GM19438 (cell line): ENCODE data around the gene DNAJC15.

Experiments
- ATAC-seq: cut with Tn5 transposase; IDR thresholded peaks from one replicate; pipeline ENCODE4 v1.9.1; 2021; ENCODE audit warnings: low read depth; ENCODE audit not compliant: unreplicated experiment

DNAJC15 gene

DNA sequence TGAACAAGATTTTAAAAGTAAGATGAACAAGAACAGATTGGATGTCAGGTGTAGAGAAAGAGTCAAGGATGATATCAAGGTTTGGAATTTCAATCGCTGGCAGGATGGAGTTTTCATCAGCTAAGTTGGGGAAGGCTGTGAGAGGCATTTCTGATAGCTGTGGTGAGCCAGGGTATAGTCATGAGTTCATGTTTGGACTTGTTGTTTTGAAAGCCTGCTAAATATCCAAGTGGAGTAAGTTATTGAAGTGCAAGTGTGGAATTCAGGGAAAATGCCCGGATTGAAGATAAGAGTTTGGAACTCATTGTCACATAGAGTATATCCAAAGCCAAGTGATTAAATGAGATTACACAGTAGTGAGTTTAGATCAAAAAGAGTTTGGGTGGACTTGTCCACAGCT, 20.4 kb upstream of the DNAJC15 start:
- no peak for ATAC-seq

DNA sequence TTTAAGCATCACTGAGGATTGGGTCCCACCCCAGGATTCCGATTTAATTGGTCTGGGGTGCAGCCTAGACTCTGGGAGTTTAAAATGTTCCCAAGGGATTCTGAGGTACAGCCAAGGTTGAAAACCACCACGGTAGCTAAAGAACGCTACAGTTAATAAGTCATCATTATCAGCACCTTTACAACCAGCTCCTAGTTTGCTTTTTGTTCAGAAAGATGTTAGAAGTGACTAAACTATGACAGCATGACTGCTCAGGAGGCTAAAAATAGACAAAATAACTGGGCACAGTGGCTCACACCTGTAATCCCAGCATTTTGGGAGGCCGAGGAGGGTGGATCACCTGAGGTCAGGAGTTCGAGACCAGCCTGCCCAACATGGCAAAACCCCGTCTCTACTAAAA, 19.7 kb upstream of the DNAJC15 start:
- no peak for ATAC-seq

DNA sequence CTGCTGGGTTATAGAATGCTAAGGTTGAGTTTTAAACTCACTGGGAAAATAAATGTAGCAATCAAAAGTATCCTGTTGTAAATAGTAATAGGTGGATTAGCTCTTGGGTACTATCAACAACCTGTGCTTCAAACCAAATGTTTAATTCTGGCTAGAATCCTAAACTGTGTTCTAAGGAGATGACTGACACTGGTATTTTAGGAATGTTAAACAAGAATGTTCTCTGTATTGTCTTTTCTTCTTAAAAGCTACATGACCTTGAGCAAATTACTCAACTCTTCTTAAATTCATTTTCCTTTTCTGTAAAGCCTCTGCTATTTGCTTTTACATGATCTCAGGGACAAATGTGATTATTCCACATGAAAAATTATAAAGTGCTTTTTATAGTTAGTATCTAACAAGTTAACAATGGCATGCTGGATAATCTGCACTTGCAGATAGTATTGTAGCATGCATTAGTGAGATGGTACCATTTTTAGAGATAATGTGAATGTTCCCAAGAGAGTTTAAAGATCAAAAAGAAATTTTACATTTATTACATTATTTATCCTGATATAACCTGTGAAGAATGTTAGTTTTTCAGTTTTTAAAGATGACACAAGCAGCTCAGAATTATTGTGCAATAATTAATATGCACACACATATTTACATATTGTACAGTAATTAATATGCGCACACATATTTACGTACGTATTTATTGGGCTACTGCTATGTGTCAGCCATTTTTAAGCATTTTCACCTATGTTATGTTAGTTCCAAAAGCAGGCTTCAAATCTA, 17.7 kb upstream of the DNAJC15 start:
- no peak for ATAC-seq

DNA sequence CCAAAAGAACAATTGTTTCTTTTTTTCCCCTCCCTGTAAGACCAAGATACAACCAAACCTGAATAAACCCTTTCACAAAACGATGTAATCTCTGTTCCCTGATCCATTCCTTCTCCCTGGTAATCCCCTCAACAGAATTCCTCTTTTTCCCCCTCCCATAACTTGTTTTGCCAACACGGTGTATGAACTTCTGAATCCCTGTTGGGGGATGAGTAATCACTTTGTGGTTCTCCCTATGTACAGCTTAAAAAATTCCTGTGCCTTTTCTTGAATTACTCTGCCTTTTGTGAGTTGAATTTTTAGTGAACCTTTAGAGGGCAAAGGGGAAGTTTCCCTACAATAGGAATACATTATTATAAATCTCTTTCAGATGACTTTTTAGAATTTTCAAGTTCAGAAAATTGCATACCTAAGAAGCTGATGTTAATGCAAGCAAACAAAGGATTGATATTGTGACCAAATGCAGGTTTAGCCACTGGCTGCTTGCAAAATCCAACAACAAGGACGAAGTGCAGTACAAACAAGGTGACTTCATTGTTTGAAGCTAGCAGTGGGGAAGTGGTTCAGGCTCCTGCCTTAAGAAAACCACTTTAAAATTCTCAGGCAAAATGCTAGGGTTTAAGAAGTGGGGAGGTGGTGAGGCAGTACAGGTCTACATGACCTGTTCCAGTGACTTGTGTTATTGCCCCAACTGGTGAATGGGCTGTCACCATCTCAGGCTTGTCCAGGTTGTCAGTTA, 16.3 kb upstream of the DNAJC15 start:
- no peak for ATAC-seq

DNA sequence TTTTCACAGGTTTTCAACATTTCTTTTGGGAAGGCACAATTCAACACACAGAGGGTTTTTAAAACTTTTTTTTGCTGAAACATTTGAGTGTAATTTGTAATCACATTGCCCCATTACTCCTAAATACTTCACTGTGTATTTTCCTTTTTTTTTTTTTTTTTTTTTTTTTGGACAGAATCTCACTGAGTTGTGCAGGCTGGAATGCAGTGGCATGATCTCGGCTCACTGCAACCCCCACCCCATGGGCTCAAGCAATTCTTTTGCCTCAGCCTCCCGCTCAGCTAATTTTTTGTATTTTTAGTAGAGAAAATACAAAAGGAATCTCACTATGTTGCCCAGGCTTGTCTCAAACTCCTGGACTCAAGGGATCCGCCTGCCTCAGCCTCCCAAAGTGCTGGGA, 14.8 kb upstream of the DNAJC15 start:
- ATAC-seq = no peak

DNA sequence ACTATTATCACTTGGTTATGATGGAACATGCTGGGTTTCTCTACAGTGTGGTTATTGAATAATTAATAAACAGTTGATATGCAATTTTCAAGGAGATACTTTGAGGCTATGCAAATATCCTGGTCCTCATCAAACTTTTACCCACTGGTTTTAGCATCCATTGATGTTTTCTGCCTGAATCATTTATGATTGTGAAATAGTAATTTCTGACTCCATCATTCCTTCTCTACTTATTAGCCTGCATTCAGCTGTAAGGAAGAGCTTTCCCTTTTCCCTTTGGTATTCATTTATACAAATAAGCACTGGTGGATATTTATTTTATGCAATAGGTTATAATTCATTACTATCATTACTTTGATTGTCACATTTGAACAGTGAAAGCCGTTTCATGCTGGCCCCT, 13.9 kb upstream of the DNAJC15 start:
- no peak for ATAC-seq

DNA sequence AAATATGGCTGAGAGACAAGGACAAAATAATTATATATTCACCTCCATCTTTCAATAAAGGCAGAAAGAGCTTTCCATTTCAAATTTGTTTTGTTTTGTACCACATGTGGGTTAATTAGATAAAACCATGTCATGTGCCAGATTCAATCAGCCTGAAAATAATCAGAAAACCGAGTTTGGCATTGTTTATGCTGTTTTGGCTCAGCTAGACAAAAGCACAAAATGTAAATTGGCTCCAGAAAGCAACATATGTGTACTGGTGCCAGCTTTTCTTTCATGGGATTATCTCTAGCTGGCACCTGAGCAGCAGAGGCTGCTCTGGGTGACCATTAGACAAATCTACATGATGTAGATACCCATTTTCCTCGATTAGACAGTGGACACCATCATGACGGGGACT, 9.2 kb upstream of the DNAJC15 start:
- ATAC-seq = no peak

DNA sequence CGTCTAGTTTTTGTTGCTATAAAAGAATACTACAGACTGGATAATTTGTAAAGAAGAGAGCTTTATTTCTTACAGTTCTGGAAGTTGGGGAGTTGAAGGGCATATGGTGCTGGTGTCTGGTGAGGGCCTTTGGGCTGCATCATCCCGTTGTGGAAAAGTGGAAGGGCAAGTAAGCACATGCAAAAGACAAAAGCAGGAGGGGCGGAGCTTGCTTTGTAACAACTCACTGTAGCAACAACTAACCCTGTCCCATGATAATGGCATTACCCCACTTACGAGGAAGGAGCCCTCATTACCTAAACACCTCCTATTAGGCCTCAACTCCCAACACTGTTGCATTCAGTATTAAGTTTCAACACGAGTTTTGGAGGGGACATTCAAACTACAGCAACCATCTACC, 7.2 kb upstream of the DNAJC15 start:
- no peak for ATAC-seq

DNA sequence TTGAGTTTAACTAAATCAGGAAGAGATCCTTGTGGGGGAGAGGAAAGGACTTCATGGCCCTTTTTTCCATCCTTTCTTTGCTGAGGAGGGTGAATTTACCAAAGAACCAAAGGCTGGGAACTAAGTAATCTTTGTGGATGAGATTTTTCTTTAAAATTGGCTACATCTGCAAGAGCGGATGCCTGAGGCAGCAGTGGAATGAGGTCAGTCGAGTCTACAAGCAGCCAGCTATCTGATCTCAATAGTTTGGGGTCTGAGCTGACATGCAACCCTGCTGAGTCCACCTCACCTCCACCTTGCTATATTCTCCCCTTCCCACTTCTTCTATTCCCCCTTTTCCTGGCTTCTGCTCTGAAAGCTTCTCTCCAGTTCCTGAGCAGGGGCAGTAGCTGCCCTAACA, 3.6 kb upstream of the DNAJC15 start:
- ATAC-seq = no peak

DNA sequence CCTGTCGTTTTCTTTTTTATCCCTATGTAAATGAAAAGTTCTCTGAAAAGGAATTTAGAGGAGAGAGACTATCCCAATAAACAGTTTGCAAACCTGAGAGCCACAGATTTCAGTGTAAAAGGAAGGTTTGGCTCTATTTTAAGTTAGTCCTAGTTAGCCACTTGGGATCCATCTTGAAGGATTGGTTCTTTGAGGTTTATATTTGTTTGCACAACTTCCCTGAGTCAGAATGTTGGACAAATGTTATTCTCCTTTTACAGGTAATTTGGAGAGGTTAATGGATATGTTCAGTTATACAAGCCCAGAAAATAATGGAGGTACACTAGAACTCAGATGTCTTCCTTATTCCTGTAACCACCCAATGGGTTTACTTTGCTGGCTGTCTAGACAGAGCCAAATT, 2.6 kb upstream of the DNAJC15 start:
- no peak for ATAC-seq

DNA sequence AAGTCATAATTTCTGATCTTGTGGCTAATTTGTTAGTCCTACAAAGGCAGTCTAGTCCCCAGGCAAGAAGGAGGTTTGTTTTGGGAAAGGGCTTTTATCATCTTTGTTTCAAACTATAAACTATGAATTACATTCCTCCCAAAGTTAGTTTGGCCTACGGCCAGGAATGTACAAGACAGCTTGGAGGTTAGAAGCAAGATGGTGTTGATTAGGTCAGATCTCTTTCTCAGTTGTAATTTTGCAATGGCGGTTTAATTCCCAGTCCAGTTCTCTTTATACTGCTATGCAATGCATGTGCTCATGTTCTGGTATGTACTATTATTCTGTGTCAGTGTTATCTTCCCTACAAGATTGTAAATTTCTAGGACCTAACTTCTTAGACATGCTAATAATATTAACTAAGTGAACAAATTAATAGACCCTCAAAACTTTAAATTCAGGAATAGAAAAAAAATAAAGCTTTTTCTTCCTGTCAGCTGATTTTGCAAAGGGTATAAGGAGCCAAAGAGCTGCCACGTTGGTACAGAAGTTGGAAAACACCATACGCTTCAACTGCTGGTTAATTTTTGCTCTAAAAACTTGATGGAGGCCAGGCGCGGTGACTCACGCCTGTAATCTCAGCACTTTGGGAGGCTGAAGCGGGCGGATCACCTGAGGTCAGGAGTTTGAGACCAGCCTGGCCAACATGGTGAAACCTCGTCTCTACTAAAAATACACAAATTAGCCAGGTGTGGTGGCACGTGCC, 1.3 kb upstream of the DNAJC15 start:
- no peak for ATAC-seq

DNA sequence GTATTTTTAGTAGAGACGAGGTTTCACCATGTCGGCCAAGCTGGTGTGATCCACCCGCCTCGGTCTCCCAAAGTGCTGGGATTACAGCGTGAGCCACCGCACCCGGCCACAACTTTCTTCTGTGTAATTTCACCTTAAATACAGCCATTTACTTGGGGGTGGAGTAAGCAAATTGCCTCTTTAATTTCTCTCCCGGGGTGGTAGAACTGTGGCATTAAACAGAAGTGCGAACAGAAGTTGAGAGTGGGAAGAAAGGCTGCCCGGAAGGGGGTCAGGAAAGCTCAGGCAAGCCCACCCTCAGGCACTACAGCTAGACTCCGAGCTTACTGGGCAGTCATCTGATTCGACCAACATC, 475 bp upstream of the DNAJC15 start:
- no peak for ATAC-seq

DNA sequence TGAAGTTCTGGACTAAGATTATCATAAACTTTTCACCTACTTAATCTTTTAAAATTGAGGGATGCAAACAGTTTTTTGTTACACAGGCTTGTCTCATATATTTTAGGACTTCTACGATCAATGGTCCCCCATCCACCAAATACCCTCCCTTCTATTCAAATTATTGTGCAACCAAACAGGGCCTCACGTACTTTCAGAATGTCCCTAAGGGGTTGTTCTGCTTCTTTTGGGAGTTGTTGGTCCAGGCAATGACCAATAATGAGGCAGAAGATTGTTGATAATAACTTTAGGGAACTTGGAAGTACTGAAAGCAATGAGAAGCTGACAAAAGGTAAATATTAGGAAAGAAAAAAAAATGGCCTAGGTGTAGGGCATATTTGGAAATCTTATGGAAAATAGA, 2.9 kb downstream of the DNAJC15 start:
- ATAC-seq = no peak

DNA sequence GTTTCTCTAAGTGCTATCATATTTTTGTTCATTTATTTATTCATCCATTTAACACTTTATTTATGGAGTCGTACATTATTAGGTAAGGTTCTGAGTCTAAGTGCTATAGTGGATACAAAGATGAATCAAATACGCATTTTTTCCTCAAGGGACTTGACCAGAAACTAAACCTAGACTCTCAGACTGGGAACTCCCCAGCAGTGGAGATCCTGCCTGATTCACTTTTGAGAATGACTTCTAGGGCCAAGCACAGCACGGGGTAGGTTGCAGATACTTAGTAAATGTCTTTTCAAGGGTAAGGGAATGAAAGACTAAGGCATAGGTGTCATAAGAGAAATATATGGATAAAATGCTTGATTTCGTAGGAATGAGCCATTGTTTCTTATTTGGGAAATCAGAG, 7.2 kb downstream of the DNAJC15 start:
- ATAC-seq = no peak

DNA sequence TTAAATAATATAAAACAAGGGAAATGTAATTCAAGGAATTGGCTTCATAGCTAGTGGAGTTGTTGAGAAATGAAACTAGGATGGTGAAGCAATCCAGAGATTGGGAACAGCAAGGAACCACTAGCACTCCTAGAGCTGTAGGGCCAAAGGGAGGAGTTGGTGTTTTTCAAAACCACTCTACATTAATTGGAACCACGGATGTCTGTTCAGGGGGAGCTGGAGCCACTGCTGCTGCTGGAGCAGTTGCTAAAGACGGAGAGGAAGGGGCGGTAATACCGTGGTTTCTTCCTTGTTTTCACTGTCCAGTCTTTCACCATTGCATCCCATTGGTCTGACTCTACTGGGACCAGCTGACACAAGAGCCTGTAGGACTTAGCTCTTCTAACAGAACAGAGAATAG, 8.5 kb downstream of the DNAJC15 start:
- no peak for ATAC-seq

DNA sequence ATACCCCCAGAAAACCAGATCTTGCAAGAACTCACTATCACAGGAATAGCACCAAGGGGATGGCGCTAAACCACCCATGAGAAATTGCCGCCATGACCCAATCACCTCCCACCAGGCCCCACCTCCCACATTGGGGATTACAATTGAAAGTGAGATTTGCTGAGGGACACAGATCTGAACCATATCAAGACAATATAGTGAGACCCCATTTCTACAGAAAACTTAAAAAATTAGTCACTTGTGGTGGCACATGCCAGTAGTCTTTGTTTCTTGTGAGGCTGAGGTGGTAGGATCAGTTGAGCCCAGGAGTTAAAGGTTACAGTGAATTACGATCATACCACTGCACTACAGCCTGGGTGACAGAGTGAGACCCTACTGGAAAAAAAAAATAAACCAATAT, 9.7 kb downstream of the DNAJC15 start:
- no peak for ATAC-seq

DNA sequence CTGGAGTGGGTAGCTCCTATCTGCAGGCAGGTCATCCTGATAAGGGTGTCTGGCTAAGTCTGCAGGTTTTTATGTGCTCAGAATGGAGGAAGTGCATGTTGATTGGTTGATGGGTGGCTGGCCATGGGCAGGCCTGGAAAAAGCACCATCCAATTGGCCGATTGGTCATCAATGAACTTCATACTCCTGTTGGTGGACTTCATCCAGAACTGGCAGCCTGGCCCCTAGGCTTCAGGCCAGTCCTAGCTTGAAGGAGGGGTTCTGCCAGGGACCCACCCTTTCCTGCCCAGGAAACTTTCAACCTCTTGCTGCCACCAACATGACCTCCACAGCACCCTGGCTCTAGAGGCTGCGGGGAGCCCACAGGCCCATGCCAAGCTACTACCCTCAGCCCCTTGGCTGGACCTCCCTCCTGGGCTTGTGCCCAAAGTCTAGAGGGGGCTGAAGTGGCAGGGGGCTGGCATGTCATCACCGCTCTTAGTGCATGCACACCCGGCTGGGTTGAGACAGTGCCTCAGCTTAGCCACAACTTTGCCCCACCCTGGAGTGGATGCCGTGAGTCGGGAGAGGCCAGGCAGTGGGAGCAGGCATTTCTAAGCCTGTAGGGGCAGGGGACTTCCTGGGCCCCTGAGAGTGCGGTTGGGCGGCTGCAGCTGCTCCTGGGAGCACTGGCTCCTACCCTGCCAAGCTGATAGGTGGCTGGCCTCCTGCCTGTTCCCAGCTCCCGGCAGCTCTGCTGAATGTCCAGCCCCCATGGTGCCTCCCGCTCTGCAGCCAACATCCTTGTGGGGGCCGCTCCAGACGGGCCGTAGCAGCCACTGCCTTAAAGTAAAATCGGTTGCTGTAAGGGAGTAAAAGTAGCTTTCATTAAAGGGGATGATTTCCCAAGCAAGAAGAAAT, 13.2 kb downstream of the DNAJC15 start:
- no peak for ATAC-seq

DNA sequence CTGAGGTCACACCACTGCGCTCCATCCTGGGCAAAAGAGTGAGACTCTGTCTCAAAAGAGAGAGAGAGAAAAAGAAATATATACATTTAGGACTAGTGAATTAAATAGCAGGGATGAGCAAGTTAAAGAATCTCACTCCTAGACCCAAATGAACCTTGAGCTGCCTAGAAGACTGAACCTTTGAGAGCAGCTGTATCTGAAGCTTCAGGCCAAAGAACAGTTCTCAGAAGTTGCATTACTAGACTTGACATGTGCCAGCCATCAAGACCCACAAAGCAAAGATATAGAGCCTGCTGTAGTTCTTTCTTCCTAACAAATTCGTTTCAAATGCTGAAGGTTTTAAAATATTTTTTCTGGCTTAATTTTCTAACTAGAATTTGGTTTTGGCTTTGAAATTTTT, 16.6 kb downstream of the DNAJC15 start:
- ATAC-seq = no peak

DNA sequence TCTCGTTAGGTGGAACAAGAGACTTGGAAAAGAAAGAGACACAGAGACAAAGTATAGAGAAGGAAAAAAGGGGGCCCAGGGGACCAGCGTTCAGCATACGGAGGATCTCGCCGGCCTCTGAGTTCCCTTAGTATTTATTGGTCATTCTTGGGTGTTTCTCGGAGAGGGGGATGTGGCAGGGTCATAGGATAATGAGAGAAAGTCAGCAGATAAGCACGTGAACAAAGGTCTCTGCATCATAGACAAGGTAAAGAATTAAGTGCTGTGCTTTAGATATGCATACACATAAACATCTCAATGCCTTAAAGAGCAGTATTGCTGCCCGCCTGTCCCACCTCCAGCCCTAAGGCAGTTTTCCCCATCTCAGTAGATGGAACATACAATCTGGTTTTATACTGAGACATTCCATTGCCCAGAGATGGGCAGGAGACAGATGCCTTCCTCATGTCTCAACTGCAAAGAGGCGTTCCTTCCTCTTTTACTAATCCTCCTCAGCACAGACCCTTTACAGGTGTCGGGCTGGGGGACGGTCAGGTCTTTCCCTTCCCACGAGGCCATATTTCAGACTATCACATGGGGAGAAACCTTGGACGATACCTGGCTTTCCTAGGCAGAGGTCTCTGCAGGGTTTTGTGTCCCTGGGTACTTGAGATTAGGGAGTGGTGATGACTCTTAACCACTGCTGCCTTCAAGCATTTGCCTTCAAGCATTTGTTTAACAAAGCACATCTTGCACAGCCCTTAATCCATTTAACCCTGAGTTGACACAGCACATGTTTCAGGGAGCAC, 17.4 kb downstream of the DNAJC15 start:
- ATAC-seq = peak; percentile 33

DNA sequence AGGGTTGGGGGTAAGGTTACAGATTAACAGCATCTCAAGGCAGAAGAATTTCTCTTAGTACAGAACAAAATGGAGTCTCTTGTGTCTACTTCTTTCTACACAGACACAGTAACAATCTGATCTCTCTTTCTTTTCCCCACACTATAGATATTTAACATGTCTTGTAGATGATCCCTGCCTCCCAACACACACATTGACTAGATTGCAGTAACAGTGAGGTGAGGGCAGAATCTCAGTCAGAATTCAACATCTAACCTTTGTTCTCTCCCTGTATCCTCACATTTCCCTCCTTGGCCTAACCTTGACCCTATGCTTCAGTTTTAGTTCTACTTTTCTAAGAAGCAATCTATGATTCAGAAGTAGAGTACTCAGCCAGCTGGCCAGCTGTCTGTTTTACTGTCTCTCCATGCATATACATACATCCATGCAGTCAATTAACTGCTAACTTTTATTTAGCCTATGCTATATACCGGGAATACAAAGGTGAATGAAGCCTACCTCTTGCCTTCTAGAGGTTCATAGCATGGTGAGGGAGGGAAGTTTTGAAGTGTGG, 18.1 kb downstream of the DNAJC15 start:
- ATAC-seq = peak; percentile 52
